Breast epithelium (tissue), 3 donors: Measurements from ENCODE around the gene CDCA4.

Source experiments
- POLR2A ChIP-seq: fragments of 450-650 bp; IDR thresholded peaks from one replicate; pipeline ENCODE4 v1.6.1; 2016; ENCODE audit warnings: antibody characterized with exemption, mild to moderate bottlenecking, moderate library complexity
- TF ChIP-seq, protein P1 (sequence below), 3 donors: fragments of 450-650 bp; IDR thresholded peaks; one replicate each; pipeline ENCODE4 v1.5.1; 2016 to 2017; ENCODE audit warnings: antibody characterized with exemption in 3 of 3, mild to moderate bottlenecking in 3 of 3, moderate library complexity in 3 of 3

DNA sequence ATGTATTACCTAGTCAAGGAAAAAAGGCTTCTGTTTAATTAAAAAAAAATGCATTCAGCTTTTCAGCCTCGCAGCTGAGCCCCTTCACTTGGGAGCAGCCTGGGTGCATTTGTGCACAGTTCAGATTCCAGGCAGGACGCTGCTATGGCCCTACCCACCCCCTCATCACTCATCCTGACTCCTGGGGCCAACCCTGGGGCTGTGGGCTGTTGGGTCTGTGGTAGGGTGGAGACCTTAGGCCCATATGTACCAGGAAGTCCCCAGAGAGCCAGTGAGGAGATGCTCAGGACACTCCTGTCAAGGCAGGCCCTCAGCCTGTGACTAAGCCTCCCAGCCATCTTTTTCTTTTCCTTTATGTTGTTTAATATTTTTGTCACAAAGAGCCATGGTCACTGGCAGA is 9.3 kb upstream of the CDCA4 start:
- no peak for TF ChIP-seq POLR2A
- TF ChIP-seq, protein P1, sequence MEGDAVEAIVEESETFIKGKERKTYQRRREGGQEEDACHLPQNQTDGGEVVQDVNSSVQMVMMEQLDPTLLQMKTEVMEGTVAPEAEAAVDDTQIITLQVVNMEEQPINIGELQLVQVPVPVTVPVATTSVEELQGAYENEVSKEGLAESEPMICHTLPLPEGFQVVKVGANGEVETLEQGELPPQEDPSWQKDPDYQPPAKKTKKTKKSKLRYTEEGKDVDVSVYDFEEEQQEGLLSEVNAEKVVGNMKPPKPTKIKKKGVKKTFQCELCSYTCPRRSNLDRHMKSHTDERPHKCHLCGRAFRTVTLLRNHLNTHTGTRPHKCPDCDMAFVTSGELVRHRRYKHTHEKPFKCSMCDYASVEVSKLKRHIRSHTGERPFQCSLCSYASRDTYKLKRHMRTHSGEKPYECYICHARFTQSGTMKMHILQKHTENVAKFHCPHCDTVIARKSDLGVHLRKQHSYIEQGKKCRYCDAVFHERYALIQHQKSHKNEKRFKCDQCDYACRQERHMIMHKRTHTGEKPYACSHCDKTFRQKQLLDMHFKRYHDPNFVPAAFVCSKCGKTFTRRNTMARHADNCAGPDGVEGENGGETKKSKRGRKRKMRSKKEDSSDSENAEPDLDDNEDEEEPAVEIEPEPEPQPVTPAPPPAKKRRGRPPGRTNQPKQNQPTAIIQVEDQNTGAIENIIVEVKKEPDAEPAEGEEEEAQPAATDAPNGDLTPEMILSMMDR (IDR thresholded peaks at IDR 0.05) = no peak
